Activated CD8-positive, alpha-beta T cell treated with anti-CD3 and anti-CD28 coated beads for 36 hours (primary cell): ENCODE data around the gene RFC4. TPM values are rescaled to one million over a fixed set of nuclear protein-coding genes. Genes with fewer than 3 reads are reported as not detected.

ENCODE experiments used
- ATAC-seq: fragments of 200-7000 bp; cut with Tn5 transposase; one replicate; pipeline ENCODE4 v1.10.0; 2021; ENCODE audit warnings: mild to moderate bottlenecking, moderate library complexity
- CTCF ChIA-PET: fragments of 350-600 bp; sonication (Branson Sonifier 250); formaldehyde crosslinking; loops from one replicate; lab custom pipeline; 2021; ENCODE audit warnings: antibody characterized with exemption; lab: Charles Lee
- POLR2A ChIA-PET: fragments of 350-600 bp; sonication (Branson Sonifier 250); formaldehyde crosslinking; loops from one replicate; lab custom pipeline; 2021; ENCODE audit warnings: antibody characterized with exemption; lab: Charles Lee
- DNase-seq: peaks from one replicate; pipeline ENCODE4 v3.0.0-alpha.2; 2020
- H3K27ac Mint-ChIP-seq: one replicate; pipeline ENCODE4 v1.8.0; 2021; ENCODE audit warnings: mild to moderate bottlenecking, mixed read lengths
- H3K27me3 Mint-ChIP-seq: one replicate; pipeline ENCODE4 v1.8.0; 2021; ENCODE audit warnings: mixed read lengths
- H3K36me3 Mint-ChIP-seq: one replicate; pipeline ENCODE4 v1.8.0; 2021; ENCODE audit warnings: low read depth, mixed read lengths
- H3K4me1 Mint-ChIP-seq: one replicate; pipeline ENCODE4 v1.8.0; 2021; ENCODE audit warnings: low read depth, mixed read lengths
- H3K4me3 Mint-ChIP-seq: one replicate; pipeline ENCODE4 v1.8.0; 2021; ENCODE audit warnings: mild to moderate bottlenecking, moderate library complexity, mixed read lengths
- H3K9me3 Mint-ChIP-seq: one replicate; pipeline ENCODE4 v1.8.0; 2021; ENCODE audit warnings: mixed read lengths
- intact Hi-C: fragments of 100-400 bp; cut with micrococcal nuclease; formaldehyde crosslinking; loops from one replicate; pipeline ENCODE4 v1.10.0; 2022
- total RNA-seq, 2 experiments: library from RNA; stranded (reverse); gene quantifications; one replicate each; pipeline ENCODE4 v1.2.3, GENCODE V29; 2021
- TF ChIP-seq, protein P1 (sequence below): fragments of 200-600 bp; IDR thresholded peaks from one replicate; pipeline ENCODE4 v1.8.0; 2022; ENCODE audit warnings: antibody characterized with exemption, mild to moderate bottlenecking

Gene RFC4
- total RNA-seq, 2 experiments from 2014 or later: 110 to 125 TPM

DNA sequence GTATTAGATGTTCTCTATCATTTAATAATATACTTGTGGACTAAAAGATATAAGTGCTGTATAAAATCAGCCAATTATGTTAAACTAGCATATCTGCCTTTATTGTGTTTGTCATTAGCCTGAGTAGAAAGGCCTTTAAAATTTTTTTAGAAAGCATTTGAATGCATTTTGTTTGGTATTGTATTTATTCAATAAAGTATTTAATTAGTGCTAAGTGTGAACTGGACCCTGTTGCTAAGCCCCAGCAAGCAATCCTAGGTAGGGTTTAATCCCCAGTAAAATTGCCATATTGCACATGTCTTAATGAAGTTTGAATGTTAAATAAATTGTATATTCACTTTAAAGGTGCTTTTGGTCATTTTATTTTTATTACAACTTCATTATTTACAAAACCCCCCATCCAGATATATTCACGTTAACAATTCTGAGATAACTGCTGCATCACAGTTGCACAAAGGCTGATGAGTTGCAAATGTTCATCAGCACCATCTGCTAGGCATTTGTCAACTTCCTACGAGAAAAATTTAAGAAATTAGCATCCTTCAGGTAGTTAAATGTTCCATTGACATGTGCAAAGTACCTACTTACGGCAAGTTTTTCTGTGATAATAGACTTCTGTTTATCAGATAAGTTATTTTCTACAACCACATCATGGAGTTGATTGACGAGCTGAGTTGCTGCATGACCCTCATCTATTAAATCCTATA is 16.6 kb downstream of the RFC4 start:
- DNase-seq: no peak
- ChIA-PET CTCF (interaction anchor here (1.3 kb wide), 1 partner anchor 173 kb away, joined by 4 read pairs; no protein-coding TSS in a partner anchor), POLR2A (interaction anchor here (0.5 to 4.3 kb wide), 19 partner anchors 9 to 855 kb away, joined by 3 to 80 read pairs (median 5); partner anchors contain the start of genes RFC4 and TRA2B)
- Mint-ChIP-seq H3K4me3 (no peak overlapping the region), H3K27ac (peak overlapping the region; percentile 78), H3K4me1 (peaks cover 41% of the 10 kb centered on the region), H3K9me3 (no peaks in the 10 kb centered on the region), H3K36me3 (peaks cover 72% of the 10 kb centered on the region), H3K27me3 (no peaks in the 10 kb centered on the region)
- TF ChIP-seq, protein P1, sequence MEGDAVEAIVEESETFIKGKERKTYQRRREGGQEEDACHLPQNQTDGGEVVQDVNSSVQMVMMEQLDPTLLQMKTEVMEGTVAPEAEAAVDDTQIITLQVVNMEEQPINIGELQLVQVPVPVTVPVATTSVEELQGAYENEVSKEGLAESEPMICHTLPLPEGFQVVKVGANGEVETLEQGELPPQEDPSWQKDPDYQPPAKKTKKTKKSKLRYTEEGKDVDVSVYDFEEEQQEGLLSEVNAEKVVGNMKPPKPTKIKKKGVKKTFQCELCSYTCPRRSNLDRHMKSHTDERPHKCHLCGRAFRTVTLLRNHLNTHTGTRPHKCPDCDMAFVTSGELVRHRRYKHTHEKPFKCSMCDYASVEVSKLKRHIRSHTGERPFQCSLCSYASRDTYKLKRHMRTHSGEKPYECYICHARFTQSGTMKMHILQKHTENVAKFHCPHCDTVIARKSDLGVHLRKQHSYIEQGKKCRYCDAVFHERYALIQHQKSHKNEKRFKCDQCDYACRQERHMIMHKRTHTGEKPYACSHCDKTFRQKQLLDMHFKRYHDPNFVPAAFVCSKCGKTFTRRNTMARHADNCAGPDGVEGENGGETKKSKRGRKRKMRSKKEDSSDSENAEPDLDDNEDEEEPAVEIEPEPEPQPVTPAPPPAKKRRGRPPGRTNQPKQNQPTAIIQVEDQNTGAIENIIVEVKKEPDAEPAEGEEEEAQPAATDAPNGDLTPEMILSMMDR: no peak
- intact Hi-C loops: loop anchor here (5.0 kb wide), 1 partner anchor 852 kb away; the partner anchor contains the start of gene TRA2B
- peak; percentile 7 for ATAC-seq

DNA sequence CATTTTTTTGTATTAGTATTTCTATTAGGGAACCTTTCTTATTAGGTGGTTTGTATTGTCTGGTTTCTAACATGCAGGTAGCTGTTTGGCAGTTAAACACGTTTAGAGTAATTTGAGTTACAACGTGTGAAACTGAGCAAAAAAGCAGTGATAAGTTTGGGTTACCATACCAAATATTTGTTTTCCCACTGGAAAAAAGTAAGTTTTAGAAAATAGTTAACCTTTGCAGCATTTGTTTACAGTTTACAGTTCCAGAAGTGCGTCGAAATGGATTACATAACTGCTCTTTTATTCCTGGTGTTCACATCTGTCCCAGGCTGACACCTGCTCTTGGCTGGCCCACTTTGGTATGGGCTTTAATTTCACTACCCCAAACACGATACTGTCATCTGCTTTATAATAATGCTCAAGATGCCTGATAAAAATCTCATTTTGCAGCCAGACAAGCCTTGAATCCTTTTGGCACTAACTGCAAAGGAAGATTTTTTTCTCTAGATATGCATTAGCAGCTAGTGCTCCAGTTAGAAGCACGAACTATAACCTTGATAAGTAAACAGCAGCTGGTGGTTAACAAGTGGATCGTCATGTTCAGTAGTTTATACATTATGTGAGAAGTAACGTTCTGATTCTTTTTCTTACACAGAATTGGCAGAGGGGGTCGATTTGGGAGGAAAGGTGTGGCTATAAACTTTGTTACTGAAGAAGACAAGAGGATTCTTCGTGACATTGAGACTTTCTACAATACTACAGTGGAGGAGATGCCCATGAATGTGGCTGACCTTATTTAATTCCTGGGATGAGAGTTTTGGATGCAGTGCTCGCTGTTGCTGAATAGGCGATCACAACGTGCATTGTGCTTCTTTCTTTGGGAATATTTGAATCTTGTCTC is 17.6 kb downstream of the RFC4 start:
- Mint-ChIP-seq H3K4me3 (peak overlapping the region; percentile 97), H3K27ac (peak overlapping the region; percentile 65), H3K36me3 (peaks cover 74% of the 10 kb centered on the region), H3K4me1 (peaks cover 41% of the 10 kb centered on the region), H3K27me3 (no peaks in the 10 kb centered on the region), H3K9me3 (no peaks in the 10 kb centered on the region)
- DNase-seq (no peak), ATAC-seq (no peak)
- ChIA-PET POLR2A (interaction anchor here (1.0 to 4.3 kb wide), 12 partner anchors 8 to 857 kb away, joined by 3 to 80 read pairs (median 8); partner anchors contain the start of genes RFC4, TBCCD1 and TRA2B), CTCF (interaction anchor here (1.5 kb wide), 1 partner anchor 172 kb away, joined by 3 read pairs; no protein-coding TSS in a partner anchor)
- TF ChIP-seq, protein P1: no peak
- intact Hi-C loops: loop anchor here (5.0 kb wide), 1 partner anchor 851 kb away; the partner anchor contains the start of gene TRA2B

DNA sequence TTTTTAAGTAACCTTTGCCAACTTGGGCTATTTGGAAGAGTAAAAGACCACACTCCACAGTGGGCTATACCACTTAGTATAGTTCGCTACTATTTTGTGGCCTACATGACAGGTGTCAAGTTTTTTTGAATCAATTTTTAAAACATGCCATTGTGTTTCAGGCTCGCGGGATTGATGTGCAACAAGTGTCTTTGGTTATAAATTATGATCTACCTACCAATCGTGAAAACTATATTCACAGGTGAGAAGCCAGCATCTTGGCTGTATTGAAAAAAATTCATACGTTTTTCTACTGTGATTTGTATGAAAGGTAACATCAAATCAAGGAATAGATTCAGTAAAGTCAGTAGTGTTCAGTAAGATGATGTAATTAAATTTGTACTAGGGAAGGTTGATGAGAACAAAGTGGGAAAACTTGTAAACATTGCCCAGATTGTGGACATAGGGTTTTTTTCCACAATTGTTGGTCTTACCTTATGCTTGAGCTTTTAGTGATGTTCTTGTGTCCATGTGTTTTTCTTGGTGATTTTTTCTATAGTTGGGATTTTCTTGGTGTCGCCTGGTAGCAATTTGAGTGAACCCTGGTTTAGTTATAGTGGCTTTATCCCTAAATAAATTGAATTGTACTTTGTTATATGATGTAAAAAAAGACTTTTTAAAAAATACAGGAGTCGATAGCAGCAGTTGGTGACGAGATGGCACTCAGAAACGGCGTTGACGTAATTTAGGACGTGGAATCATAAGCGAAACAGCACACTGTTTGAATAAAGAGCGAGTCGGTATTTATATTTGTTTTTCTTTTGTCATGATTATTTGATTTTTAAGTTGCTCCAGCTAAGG is 18.4 kb downstream of the RFC4 start:
- CTCF ChIA-PET: interaction anchor here (1.5 kb wide), 1 partner anchor 171 kb away, joined by 3 read pairs; no protein-coding TSS in a partner anchor

DNA sequence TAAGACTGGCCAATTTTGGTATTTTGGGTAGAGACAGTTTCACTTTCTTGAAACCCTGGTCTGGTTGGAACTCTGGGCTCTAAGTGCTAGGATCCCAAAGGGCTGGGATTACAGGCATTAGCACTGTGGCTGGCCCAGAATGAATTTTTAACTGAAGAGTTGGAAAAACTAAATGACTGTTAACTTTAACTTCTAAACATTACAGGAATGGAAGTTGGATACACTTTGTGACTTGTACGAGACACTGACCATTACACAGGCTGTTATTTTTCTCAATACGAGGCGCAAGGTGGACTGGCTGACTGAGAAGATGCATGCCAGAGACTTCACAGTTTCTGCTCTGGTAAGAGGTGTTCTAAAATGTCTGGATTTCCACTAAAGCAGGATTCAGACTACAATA is 19.4 kb downstream of the RFC4 start:
- Mint-ChIP-seq H3K4me3 (peak overlapping the region; percentile 97), H3K36me3 (peaks cover 75% of the 10 kb centered on the region), H3K27ac (peak overlapping the region; percentile 65), H3K27me3 (no peaks in the 10 kb centered on the region), H3K9me3 (no peaks in the 10 kb centered on the region), H3K4me1 (peaks cover 45% of the 10 kb centered on the region)
- DNase-seq (no peak), ATAC-seq (no peak)
- ChIA-PET POLR2A (interaction anchor here (2.4 to 4.3 kb wide), 6 partner anchors 11 to 855 kb away, joined by 8 to 80 read pairs (median 18); partner anchors contain the start of gene RFC4), CTCF (no interaction called here)
- intact Hi-C loops: loop anchor here (5.0 kb wide), 1 partner anchor 850 kb away; the partner anchor contains the start of gene TRA2B
- TF ChIP-seq, protein P1: no peak

More for the DNA sequence above, 18.4 kb downstream of the RFC4 start:
- Mint-ChIP-seq H3K36me3 (peaks cover 75% of the 10 kb centered on the region), H3K9me3 (no peaks in the 10 kb centered on the region), H3K4me3 (peak overlapping the region; percentile 97), H3K4me1 (peaks cover 41% of the 10 kb centered on the region), H3K27ac (peak overlapping the region; percentile 65), H3K27me3 (no peaks in the 10 kb centered on the region)
- DNase-seq (no peak), ATAC-seq (no peak)
- intact Hi-C loops: loop anchor here (5.0 kb wide), 1 partner anchor 851 kb away; the partner anchor contains the start of gene TRA2B
- POLR2A ChIA-PET: interaction anchor here (1.0 to 4.3 kb wide), 9 partner anchors 10 to 856 kb away, joined by 3 to 80 read pairs (median 12); partner anchors contain the start of genes RFC4, TBCCD1 and TRA2B
- TF ChIP-seq, protein P1: no peak
